Measurements from ENCODE around the gene OR8B12. TPM values are rescaled to one million over a fixed set of nuclear protein-coding genes. Genes with fewer than 3 reads are reported as not detected.

The OR8B12 gene
- polyA plus RNA-seq, 2 of the 4 experiments (the other 2 are of a cell fraction), result not detected

DNA sequence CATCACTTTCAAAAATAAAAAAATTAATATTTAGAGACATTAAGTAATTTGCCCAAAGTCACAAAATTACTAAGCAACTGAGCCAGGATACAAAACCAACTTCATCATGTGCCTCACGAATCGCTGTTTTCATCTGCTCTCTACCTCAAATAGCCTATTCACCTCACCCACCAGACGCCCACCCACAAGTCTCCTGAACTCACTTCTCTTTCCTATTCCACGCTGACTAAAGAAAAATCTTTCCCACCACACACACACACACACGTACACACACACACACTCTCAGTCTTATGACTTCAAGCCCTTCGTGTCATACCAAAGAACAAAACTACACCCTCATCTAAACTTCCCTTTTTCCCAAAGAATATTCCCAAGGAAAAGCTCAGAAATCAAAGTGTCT lies 2.2 kb downstream of the OR8B12 start:
- FAIRE-seq (no peak), DNase-seq (ENCODE audit: low read depth in 1 of 2, low spot score in 1 of 2) (no peak), ATAC-seq (no peak)
- ChIA-PET POLR2A (no interaction called here), CTCF (no interaction called here)
- Histone ChIP-seq H3K9me3 (no peaks in the 10 kb centered on the region), H3K27ac (no peak overlapping the region), H3K4me3 (no peak overlapping the region), H3K4me1 (no peaks in the 10 kb centered on the region), H3K4me2 (no peak overlapping the region)
- TF ChIP-seq PHF8 (IDR thresholded peaks at IDR 0.05; ENCODE audit: borderline replicate concordance, low read depth), result no peak
- no peak for TF ChIP-seq CEBPB (IDR thresholded peaks at IDR 0.05)
- TF ChIP-seq MYC (IDR thresholded peaks at IDR 0.05; ENCODE audit: borderline replicate concordance, low read length), result no peak
- TF ChIP-seq GATA3 (IDR thresholded peaks at IDR 0.05; ENCODE audit: borderline replicate concordance), result no peak
- TF ChIP-seq, protein P1, sequence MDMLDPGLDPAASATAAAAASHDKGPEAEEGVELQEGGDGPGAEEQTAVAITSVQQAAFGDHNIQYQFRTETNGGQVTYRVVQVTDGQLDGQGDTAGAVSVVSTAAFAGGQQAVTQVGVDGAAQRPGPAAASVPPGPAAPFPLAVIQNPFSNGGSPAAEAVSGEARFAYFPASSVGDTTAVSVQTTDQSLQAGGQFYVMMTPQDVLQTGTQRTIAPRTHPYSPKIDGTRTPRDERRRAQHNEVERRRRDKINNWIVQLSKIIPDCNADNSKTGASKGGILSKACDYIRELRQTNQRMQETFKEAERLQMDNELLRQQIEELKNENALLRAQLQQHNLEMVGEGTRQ (IDR thresholded peaks at IDR 0.05), result no peak
- WGBS (ENCODE audit: missing lambda C conversion rate), result 23% methylated on average over 6 of the region's 6 CpGs

DNA sequence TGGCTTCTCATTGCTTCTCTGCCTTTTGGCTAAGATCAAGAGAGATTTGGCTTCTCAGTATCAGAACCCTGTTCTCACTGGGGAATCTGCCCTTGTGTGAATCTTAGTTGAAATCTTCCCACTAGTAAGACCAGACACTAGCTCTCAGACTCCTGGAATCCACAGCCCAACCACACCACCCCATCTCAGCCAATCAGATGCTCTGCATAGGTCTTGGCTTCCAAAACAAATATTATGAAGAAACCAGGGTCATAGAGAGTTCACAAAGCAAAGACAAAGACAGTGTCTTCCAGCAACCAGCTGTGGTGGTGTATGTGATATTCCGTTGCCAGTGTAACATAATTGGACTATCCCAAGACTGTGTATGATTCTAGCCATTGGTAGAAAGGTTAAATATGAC lies 5.4 kb downstream of the OR8B12 start:
- 0% methylated on average over 1 of the region's 1 CpG for WGBS (ENCODE audit: missing lambda C conversion rate)

DNA sequence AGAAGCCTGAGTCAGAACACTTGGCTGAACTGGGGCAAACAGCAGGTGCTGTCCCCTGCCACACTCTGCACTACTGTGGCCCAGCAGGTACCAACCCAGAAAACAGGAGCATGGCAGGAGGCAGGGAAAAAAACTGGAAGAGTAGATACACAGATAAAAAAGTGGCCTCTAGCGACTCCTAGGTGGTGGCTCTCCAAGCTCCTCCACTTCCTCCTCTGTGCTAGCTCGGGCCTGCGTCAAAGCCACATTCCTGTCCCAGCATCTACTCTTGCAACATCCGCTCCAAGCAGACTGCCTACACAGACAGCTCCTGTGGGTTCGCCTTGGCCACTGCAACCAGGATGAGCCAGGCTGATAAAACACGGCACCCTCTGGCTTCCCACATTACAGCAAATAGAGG lies 6.9 kb downstream of the OR8B12 start:
- FAIRE-seq (no peak), ATAC-seq (peak; percentile 73 to 81), DNase-seq (ENCODE audit: low read depth in 1 of 2, low spot score in 1 of 2) (peak in 1 of 2 experiments; percentile 60)
- Histone ChIP-seq H3K27ac (no peak overlapping the region), H3K4me1 (no peaks in the 10 kb centered on the region), H3K9me3 (no peaks in the 10 kb centered on the region), H3K4me2 (no peak overlapping the region), H3K4me3 (no peak overlapping the region)
- CTCF ChIA-PET, result no interaction called here
- WGBS (ENCODE audit: missing lambda C conversion rate), result 16% methylated on average over 6 of the region's 6 CpGs
- POLR2A ChIA-PET, result no interaction called here
- TF ChIP-seq HEYL (CRISPR knock-in tag; IDR thresholded peaks at IDR 0.05) (no peak), RFX5 (IDR thresholded peaks at IDR 0.05) (no peak), FOSL2 (IDR thresholded peaks at IDR 0.05) (no peak), FOSL2 (CRISPR knock-in tag; IDR thresholded peaks at IDR 0.05) (no peak)
- TF ChIP-seq, protein P2, sequence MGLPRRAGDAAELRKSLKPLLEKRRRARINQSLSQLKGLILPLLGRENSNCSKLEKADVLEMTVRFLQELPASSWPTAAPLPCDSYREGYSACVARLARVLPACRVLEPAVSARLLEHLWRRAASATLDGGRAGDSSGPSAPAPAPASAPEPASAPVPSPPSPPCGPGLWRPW (IDR thresholded peaks at IDR 0.05), result no peak
- TF ChIP-seq, protein P3, sequence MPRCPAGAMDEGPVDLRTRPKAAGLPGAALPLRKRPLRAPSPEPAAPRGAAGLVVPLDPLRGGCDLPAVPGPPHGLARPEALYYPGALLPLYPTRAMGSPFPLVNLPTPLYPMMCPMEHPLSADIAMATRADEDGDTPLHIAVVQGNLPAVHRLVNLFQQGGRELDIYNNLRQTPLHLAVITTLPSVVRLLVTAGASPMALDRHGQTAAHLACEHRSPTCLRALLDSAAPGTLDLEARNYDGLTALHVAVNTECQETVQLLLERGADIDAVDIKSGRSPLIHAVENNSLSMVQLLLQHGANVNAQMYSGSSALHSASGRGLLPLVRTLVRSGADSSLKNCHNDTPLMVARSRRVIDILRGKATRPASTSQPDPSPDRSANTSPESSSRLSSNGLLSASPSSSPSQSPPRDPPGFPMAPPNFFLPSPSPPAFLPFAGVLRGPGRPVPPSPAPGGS (IDR thresholded peaks at IDR 0.05), result no peak

More for the DNA sequence above, 5.4 kb downstream of the OR8B12 start:
- Histone ChIP-seq H3K4me1 (no peaks in the 10 kb centered on the region), H3K4me3 (no peak overlapping the region), H3K9me3 (no peaks in the 10 kb centered on the region), H3K4me2 (peak overlapping the region; percentile 33; the same call in 1 of the 3 replicates), H3K27ac (no peak overlapping the region)
- CTCF ChIA-PET, result no interaction called here
- no peak for TF ChIP-seq RAD21 (conservative IDR thresholded peaks at IDR 0.05 in 1 of 2, IDR thresholded peaks at IDR 0.05 in 1 of 2)
- TF ChIP-seq EHF (CRISPR knock-in tag; IDR thresholded peaks at IDR 0.05), result no peak
- TF ChIP-seq CEBPB (IDR thresholded peaks at IDR 0.05), result no peak
- TF ChIP-seq ZC3H11A (IDR thresholded peaks at IDR 0.05), result no peak
- TF ChIP-seq ZNF302 (CRISPR knock-in tag; IDR thresholded peaks at IDR 0.05), result no peak
- no peak for TF ChIP-seq JUN (IDR thresholded peaks at IDR 0.05)
- no peak for TF ChIP-seq RNF2 (IDR thresholded peaks at IDR 0.05; ENCODE audit: borderline replicate concordance, low read depth)
- no peak for TF ChIP-seq CHD2 (IDR thresholded peaks at IDR 0.05; ENCODE audit: low read length, partially characterized antibody)
- TF ChIP-seq TFCP2L1 (CRISPR knock-in tag; IDR thresholded peaks at IDR 0.05), result no peak
- no peak for TF ChIP-seq PHF8 (IDR thresholded peaks at IDR 0.05; ENCODE audit: borderline replicate concordance, low read depth)
- DNase-seq (ENCODE audit: low read depth in 1 of 2, low spot score in 1 of 2), result peak in 1 of 2 experiments; percentile 26
- POLR2A ChIA-PET, result no interaction called here
- ATAC-seq, result peak; percentile 19 to 64; a peak in 4 of 6 replicates
- FAIRE-seq, result no peak

Measured in A549 (cell line).